Measurements from ENCODE around the gene NABP2.

The NABP2 gene

DNA sequence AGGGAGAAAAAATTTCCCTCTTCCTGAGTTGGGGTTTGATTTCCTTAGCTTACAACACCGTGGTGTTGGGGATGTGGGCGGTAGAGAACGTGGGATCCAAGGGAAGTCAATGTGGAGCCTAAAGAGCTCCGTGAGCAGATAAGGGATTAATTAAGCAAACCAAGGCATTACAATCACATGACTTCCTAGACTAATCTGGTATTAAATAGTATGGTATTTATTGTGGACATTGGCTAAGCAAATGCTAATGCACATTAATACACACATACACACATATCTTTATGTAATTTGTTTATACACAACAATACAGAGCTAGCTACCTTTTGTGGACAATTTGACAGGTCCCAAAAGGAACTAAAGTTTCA, 1.6 kb upstream of the NABP2 start:
- H3K9me3 ChIP-seq (ENCODE audit: insufficient read depth, low read length, severe bottlenecking) = no peaks in the 10 kb centered on the region
- TF ChIP-seq, protein P1, sequence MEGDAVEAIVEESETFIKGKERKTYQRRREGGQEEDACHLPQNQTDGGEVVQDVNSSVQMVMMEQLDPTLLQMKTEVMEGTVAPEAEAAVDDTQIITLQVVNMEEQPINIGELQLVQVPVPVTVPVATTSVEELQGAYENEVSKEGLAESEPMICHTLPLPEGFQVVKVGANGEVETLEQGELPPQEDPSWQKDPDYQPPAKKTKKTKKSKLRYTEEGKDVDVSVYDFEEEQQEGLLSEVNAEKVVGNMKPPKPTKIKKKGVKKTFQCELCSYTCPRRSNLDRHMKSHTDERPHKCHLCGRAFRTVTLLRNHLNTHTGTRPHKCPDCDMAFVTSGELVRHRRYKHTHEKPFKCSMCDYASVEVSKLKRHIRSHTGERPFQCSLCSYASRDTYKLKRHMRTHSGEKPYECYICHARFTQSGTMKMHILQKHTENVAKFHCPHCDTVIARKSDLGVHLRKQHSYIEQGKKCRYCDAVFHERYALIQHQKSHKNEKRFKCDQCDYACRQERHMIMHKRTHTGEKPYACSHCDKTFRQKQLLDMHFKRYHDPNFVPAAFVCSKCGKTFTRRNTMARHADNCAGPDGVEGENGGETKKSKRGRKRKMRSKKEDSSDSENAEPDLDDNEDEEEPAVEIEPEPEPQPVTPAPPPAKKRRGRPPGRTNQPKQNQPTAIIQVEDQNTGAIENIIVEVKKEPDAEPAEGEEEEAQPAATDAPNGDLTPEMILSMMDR (IDR thresholded peaks at IDR 0.05; ENCODE audit: borderline replicate concordance, extremely low read depth, low read length, poor library complexity, severe bottlenecking) = no peak
- no peak for TF ChIP-seq EZH2 (IDR thresholded peaks at IDR 0.05; ENCODE audit: borderline replicate concordance, low read depth, low read length, severe bottlenecking)
- ATAC-seq (ENCODE audit: insufficient read depth, low read depth) (no peak), DNase-seq (no peak)
- peaks cover 4% of the 10 kb centered on the region; the same call in 1 of the 2 replicates for H4K20me1 ChIP-seq (ENCODE audit: insufficient read depth, low read length)
- peak overlapping the region; percentile 97 for H3K4me2 ChIP-seq (ENCODE audit: insufficient read depth, low read length)
- H3K4me1 ChIP-seq (ENCODE audit: insufficient read depth, low read length) = peaks cover 54% of the 10 kb centered on the region
- H3K4me3 ChIP-seq (ENCODE audit: low read depth in 1 of 2, low read length in 2 of 2) = peak overlapping the region; percentile 72 to 78; a peak in 3 of 4 replicates
- H2AFZ ChIP-seq (ENCODE audit: low read depth, low read length) = peak overlapping the region; percentile 87
- H3K27me3 ChIP-seq (ENCODE audit: insufficient read depth, low read length, poor library complexity) = no peaks in the 10 kb centered on the region
- H3K36me3 ChIP-seq (ENCODE audit: insufficient read depth, low read length) = peaks cover 18% of the 10 kb centered on the region
- peak overlapping the region; percentile 85 for H3K27ac ChIP-seq (ENCODE audit: low read length)
- peak overlapping the region; percentile 67 for H3K9ac ChIP-seq (ENCODE audit: low read depth, low read length)
- H3K79me2 ChIP-seq (ENCODE audit: insufficient read depth, low read length) = peaks cover 56% of the 10 kb centered on the region

DNA sequence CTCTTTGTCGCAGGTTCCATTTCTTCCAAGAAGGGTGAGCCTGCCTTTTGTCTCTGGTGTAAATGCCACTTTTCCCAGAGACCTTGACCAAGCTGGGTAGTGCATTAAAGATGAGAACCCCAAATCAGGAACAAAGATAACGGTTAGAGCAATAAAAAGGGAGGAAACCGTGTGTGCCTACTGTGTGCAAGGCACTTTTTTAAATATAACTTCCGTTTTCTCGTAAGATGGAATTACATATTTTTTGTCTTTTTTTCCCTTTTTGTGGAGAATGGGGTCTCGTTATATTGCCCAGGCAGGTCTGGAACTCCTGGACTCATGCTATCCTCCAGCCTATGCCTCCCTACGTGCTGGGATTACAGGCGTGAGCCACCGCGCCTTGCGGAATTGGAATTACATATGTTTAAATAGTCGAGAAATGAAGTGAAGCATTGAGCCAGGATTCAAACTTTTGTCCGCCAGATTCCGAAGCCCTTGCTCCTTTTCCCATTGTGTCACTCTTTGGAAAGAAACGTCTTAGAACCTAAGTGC, 506 bp upstream of the NABP2 start:
- 0 out of 2 replicates have a peak, but pooled peaks cover 3% of the 10 kb centered on the region for H4K20me1 ChIP-seq (ENCODE audit: insufficient read depth, low read length)
- no peak for TF ChIP-seq EZH2 (IDR thresholded peaks at IDR 0.05; ENCODE audit: borderline replicate concordance, low read depth, low read length, severe bottlenecking)
- TF ChIP-seq, protein P1 (IDR thresholded peaks at IDR 0.05; ENCODE audit: borderline replicate concordance, extremely low read depth, low read length, poor library complexity, severe bottlenecking) = no peak
- DNase-seq (no peak), ATAC-seq (ENCODE audit: insufficient read depth, low read depth) (no peak; the same call in 2 of the 3 replicates)
- H3K27me3 ChIP-seq (ENCODE audit: insufficient read depth, low read length, poor library complexity) = no peaks in the 10 kb centered on the region
- H2AFZ ChIP-seq (ENCODE audit: low read depth, low read length) = peak overlapping the region; percentile 82
- H3K27ac ChIP-seq (ENCODE audit: low read length) = peak overlapping the region; percentile 75
- H3K4me3 ChIP-seq (ENCODE audit: low read depth in 1 of 2, low read length in 2 of 2) = peak overlapping the region; percentile 23 to 67; a peak in 3 of 4 replicates
- H3K79me2 ChIP-seq (ENCODE audit: insufficient read depth, low read length) = peaks cover 52% of the 10 kb centered on the region
- peaks cover 17% of the 10 kb centered on the region for H3K36me3 ChIP-seq (ENCODE audit: insufficient read depth, low read length)
- peak overlapping the region; percentile 65 for H3K9ac ChIP-seq (ENCODE audit: low read depth, low read length)
- peaks cover 54% of the 10 kb centered on the region for H3K4me1 ChIP-seq (ENCODE audit: insufficient read depth, low read length)
- peak overlapping the region; percentile 97 for H3K4me2 ChIP-seq (ENCODE audit: insufficient read depth, low read length)
- no peaks in the 10 kb centered on the region for H3K9me3 ChIP-seq (ENCODE audit: insufficient read depth, low read length, severe bottlenecking)

DNA sequence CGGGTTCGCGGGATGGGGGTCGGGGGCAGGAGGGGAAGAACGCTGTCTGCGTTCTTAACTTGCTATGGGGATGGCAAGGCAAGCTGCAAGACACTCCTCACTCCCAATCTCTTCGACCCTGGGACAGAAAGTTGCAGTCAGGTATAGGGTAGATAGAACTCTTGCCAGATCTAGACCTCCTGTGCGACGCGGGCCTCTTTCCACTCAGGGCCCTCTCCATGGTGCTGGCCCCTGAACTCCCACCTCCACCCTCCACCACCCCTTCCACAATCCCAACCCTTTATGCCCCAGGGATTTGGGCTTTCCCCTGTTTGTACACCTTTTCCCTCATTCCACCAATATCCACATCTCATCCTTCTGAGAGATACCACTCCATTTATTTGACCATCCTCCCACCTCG, 812 bp downstream of the NABP2 start:
- peaks cover 43% of the 10 kb centered on the region for H3K79me2 ChIP-seq (ENCODE audit: insufficient read depth, low read length)
- no peaks in the 10 kb centered on the region for H3K9me3 ChIP-seq (ENCODE audit: insufficient read depth, low read length, severe bottlenecking)
- H3K4me2 ChIP-seq (ENCODE audit: insufficient read depth, low read length) = peak overlapping the region; percentile 97
- H3K27me3 ChIP-seq (ENCODE audit: insufficient read depth, low read length, poor library complexity) = no peaks in the 10 kb centered on the region
- peaks cover 51% of the 10 kb centered on the region for H3K4me1 ChIP-seq (ENCODE audit: insufficient read depth, low read length)
- H2AFZ ChIP-seq (ENCODE audit: low read depth, low read length) = peak overlapping the region; percentile 82; the same call in 1 of the 2 replicates
- ATAC-seq (ENCODE audit: insufficient read depth, low read depth) (no peak), DNase-seq (peak; percentile 34)
- H3K9ac ChIP-seq (ENCODE audit: low read depth, low read length) = peak overlapping the region; percentile 65
- H3K36me3 ChIP-seq (ENCODE audit: insufficient read depth, low read length) = peaks cover 17% of the 10 kb centered on the region
- H3K27ac ChIP-seq (ENCODE audit: low read length) = peak overlapping the region; percentile 65
- H4K20me1 ChIP-seq (ENCODE audit: insufficient read depth, low read length) = 0 out of 2 replicates have a peak, but pooled peaks cover 3% of the 10 kb centered on the region
- TF ChIP-seq, protein P1 (IDR thresholded peaks at IDR 0.05; ENCODE audit: borderline replicate concordance, extremely low read depth, low read length, poor library complexity, severe bottlenecking) = no peak
- no peak for TF ChIP-seq EZH2 (IDR thresholded peaks at IDR 0.05; ENCODE audit: borderline replicate concordance, low read depth, low read length, severe bottlenecking)
- H3K4me3 ChIP-seq (ENCODE audit: low read depth in 1 of 2, low read length in 2 of 2) = peak overlapping the region; percentile 67; a peak in 3 of 4 replicates

Measured in DND-41 (cell line).